GM23338 (cell line): Measurements from ENCODE around the gene RILPL1.

Experiments used
- CREB1 ChIP-seq: fragments of 250-450 bp; sonication (Bioruptor Pico); IDR thresholded peaks from 2 replicates; pipeline ENCODE4 v1.5.0; 2020; ENCODE audit warnings: low read depth, mild to moderate bottlenecking, moderate library complexity
- CTCF ChIP-seq, 2 experiments: fragments of 200-600 bp in 1 of 2; sonication (generic) in 1 of 2; conservative IDR thresholded peaks; 2 replicates each; pipeline versions ENCODE4 v1.5.1 to v1.6.1; 2016 to 2017; ENCODE audit warnings: antibody characterized with exemption in 2 of 2, low read depth in 2 of 2, mild to moderate bottlenecking in 2 of 2, moderate library complexity in 1 of 2
- EZH2 ChIP-seq: fragments of 200-600 bp; sonication (generic); IDR thresholded peaks from one replicate; pipeline ENCODE4 v1.8.0; 2017; ENCODE audit warnings: antibody characterized with exemption, mild to moderate bottlenecking, low read depth; ENCODE audit not compliant: unreplicated experiment
- EZH2phosphoT487 ChIP-seq: fragments of 200-600 bp; sonication (generic); IDR thresholded peaks from one replicate; pipeline ENCODE4 v1.8.1; 2018; ENCODE audit warnings: antibody characterized with exemption; ENCODE audit not compliant: unreplicated experiment
- POLR2AphosphoS5 ChIP-seq: IDR thresholded peaks from 2 replicates; pipeline ENCODE4 v1.6.1; 2016; ENCODE audit warnings: antibody characterized with exemption, low read depth
- REST ChIP-seq: IDR thresholded peaks from one replicate; pipeline ENCODE4 v1.6.1; 2018; ENCODE audit warnings: antibody characterized with exemption; ENCODE audit not compliant: unreplicated experiment
- ZNF331 ChIP-seq: fragments of 250-450 bp; sonication (Bioruptor Pico); IDR thresholded peaks from 2 replicates; pipeline ENCODE4 v1.5.0; 2020; ENCODE audit warnings: low read depth, mild to moderate bottlenecking, moderate library complexity
- ZNF462 ChIP-seq: fragments of 250-450 bp; sonication (Bioruptor Pico); IDR thresholded peaks from 2 replicates; pipeline ENCODE4 v1.5.0; 2020; ENCODE audit warnings: mild to moderate bottlenecking, moderate library complexity

GRCh38 chr12:123529686-123530085, 3.8 kb downstream of the RILPL1 start:
- TF ChIP-seq EZH2 (no peak), POLR2AphosphoS5 (no peak), CTCF (conservative IDR thresholded peaks at IDR 0.05; ENCODE audit: low read depth in 2 of 2) (no peak), CREB1 (CRISPR knock-in tag) (no peak), REST (no peak), ZNF462 (CRISPR knock-in tag) (no peak), EZH2phosphoT487 (no peak), ZNF331 (CRISPR knock-in tag) (no peak)
